A549 (cell line): ENCODE results near the gene FBRSL1. TPM values are rescaled to one million over a fixed set of nuclear protein-coding genes. Genes with fewer than 3 reads are reported as not detected.

ENCODE experiments used
- ATAC-seq, 2 experiments: fragments of 200-7000 bp in 1 of 2; fragments of >200 bp in 1 of 2; cut with Nextera tagmentation in 1 of 2; cut with Tn5 transposase in 1 of 2; 3 replicates each; pipeline versions ENCODE4 v1.8.0 to v1.9.1; 2018 to 2020; ENCODE audit warnings: mild to moderate bottlenecking in 1 of 2, moderate library complexity in 1 of 2
- CTCF ChIA-PET: fragments of 300-600 bp; sonication (Branson Sonifier 250); formaldehyde crosslinking; extraction: SDS; loops from one replicate; lab custom pipeline; 2021; ENCODE audit warnings: antibody characterized with exemption, inconsistent platforms; lab: Yijun Ruan, JAX
- POLR2A ChIA-PET: fragments of 350-600 bp; formaldehyde crosslinking; extraction: SDS; loops from one replicate; lab custom pipeline; 2021; ENCODE audit warnings: antibody characterized with exemption, inconsistent platforms; lab: Yijun Ruan, JAX
- DNase-seq, 2 experiments: peaks; one replicate each; pipeline versions ENCODE4 v3.0.0 to v3.0.0-alpha.2; 2011 to 2016; ENCODE audit warnings: low read depth in 1 of 2, low spot score in 1 of 2
- FAIRE-seq: peaks from 2 replicates; lab custom pipeline; 2011; peaks lifted over from hg19 to GRCh38; lab: Jason Lieb, UNC
- H3K27ac ChIP-seq, 2 experiments: fragments of >200 bp; sonication (Bioruptor Twin); formaldehyde crosslinking; 3 replicates each; pipeline ENCODE4 v1.5.1; 2016 to 2017
- H3K4me1 ChIP-seq: fragments of >200 bp; sonication (Bioruptor Twin); formaldehyde crosslinking; 3 replicates; pipeline ENCODE4 v1.6.1; 2016
- H3K4me2 ChIP-seq: fragments of >200 bp; sonication (Bioruptor Twin); formaldehyde crosslinking; 3 replicates; pipeline ENCODE4 v1.6.1; 2016
- H3K4me3 ChIP-seq: fragments of >200 bp; sonication (Bioruptor Twin); formaldehyde crosslinking; 3 replicates; pipeline ENCODE4 v1.5.1; 2016
- H3K9me3 ChIP-seq: fragments of >200 bp; sonication (Bioruptor Twin); formaldehyde crosslinking; 3 replicates; pipeline ENCODE4 v1.6.1; 2016
- CHD2 ChIP-seq: fragments of 150-350 bp; IDR thresholded peaks from 2 replicates; pipeline ENCODE4 v1.6.1; 2014; ENCODE audit warnings: low read length; ENCODE audit not compliant: partially characterized antibody
- CHD4 ChIP-seq: fragments of 200-600 bp; sonication (generic); IDR thresholded peaks from 2 replicates; pipeline ENCODE4 v1.6.1; 2016; ENCODE audit warnings: antibody characterized with exemption, mild to moderate bottlenecking, borderline replicate concordance
- EHF ChIP-seq: fragments of 250-450 bp; sonication (Bioruptor Pico); IDR thresholded peaks from 2 replicates; pipeline ENCODE4 v1.5.0; 2020; ENCODE audit warnings: mild to moderate bottlenecking
- ESRRA ChIP-seq: fragments of 150-350 bp; IDR thresholded peaks from 2 replicates; pipeline ENCODE4 v1.6.1; 2014; ENCODE audit warnings: mild to moderate bottlenecking, low read length, borderline replicate concordance
- FOXS1 ChIP-seq: fragments of 250-450 bp; sonication (Bioruptor Pico); IDR thresholded peaks from 2 replicates; pipeline ENCODE4 v1.5.0; 2020; ENCODE audit warnings: mild to moderate bottlenecking, moderate library complexity
- HOXA7 ChIP-seq: fragments of 250-450 bp; sonication (Bioruptor Pico); IDR thresholded peaks from 2 replicates; pipeline ENCODE4 v1.5.0; 2020; ENCODE audit warnings: mild to moderate bottlenecking, moderate library complexity
- HOXB5 ChIP-seq: fragments of 250-450 bp; sonication (Bioruptor Pico); IDR thresholded peaks from 2 replicates; pipeline ENCODE4 v1.5.0; 2020; ENCODE audit warnings: mild to moderate bottlenecking, moderate library complexity
- JUNB ChIP-seq: fragments of >200 bp; sonication (Bioruptor Twin); formaldehyde crosslinking; IDR thresholded peaks from 2 replicates; pipeline ENCODE4 v1.6.1; 2016
- MAFK ChIP-seq: fragments of 450-650 bp; IDR thresholded peaks from 2 replicates; pipeline ENCODE4 v1.6.1; 2014; ENCODE audit not compliant: partially characterized antibody
- MAZ ChIP-seq: fragments of 150-350 bp; IDR thresholded peaks from 2 replicates; pipeline ENCODE4 v1.6.1; 2014; ENCODE audit warnings: antibody characterized with exemption, low read depth, low read length, borderline replicate concordance
- PHF8 ChIP-seq: fragments of 200-600 bp; sonication (generic); IDR thresholded peaks from 2 replicates; pipeline ENCODE4 v1.6.1; 2016; ENCODE audit warnings: low read depth, mild to moderate bottlenecking, antibody characterized with exemption, moderate library complexity, borderline replicate concordance
- POLR2AphosphoS2 ChIP-seq: conservative IDR thresholded peaks from 2 replicates; pipeline ENCODE4 v1.6.1; 2012; ENCODE audit warnings: low read length, improper control_type of control experiment, inconsistent platforms
- RFX5 ChIP-seq: fragments of 450-650 bp; IDR thresholded peaks from 2 replicates; pipeline ENCODE4 v1.7.1; 2014; ENCODE audit warnings: antibody characterized with exemption, mild to moderate bottlenecking, moderate library complexity
- SMC3 ChIP-seq: fragments of >200 bp; sonication (Bioruptor Twin); formaldehyde crosslinking; IDR thresholded peaks from 3 replicates; pipeline ENCODE4 v1.6.1; 2018; ENCODE audit warnings: inconsistent platforms
- TFCP2L1 ChIP-seq: fragments of 250-450 bp; sonication (Bioruptor Pico); IDR thresholded peaks from 2 replicates; pipeline ENCODE4 v1.5.0; 2021; ENCODE audit warnings: mild to moderate bottlenecking
- TP53 ChIP-seq: fragments of 250-450 bp; sonication (Bioruptor Pico); IDR thresholded peaks from 2 replicates; pipeline ENCODE4 v1.5.0; 2021; ENCODE audit warnings: mild to moderate bottlenecking, moderate library complexity
- ZC3H11A ChIP-seq: fragments of 450-650 bp; IDR thresholded peaks from 2 replicates; pipeline ENCODE4 v1.6.1; 2014; ENCODE audit warnings: antibody characterized with exemption, mild to moderate bottlenecking
- ZNF302 ChIP-seq: fragments of 250-450 bp; sonication (Bioruptor Pico); IDR thresholded peaks from 2 replicates; pipeline ENCODE4 v1.9.0; 2021; ENCODE audit warnings: inconsistent platforms, mild to moderate bottlenecking, moderate library complexity
- WGBS: methylation state at CpG from one replicate; pipeline ENCODE4 v1.1.6; 2017; ENCODE audit errors: missing lambda C conversion rate; 5-methylcytosine and 5-hydroxymethylcytosine counted together
- polyA plus RNA-seq, 4 experiments: library from polyadenylated mRNA; depleted of rRNA in 3 of 4; stranded (reverse); fragments of >200 nt; fragmentation: RNase III in 1 of 4; extraction: RNeasy Plus Mini Kit Qiagen cat#74134 plus additional on column Dnase treatment in 1 of 4; gene quantifications; 2 replicates in 3 of 4; 3 replicates in 1 of 4; pipeline ENCODE4 v1.2.3, GENCODE V29; 2011 to 2017
- TF ChIP-seq, protein P1 (sequence below): IDR thresholded peaks from 2 replicates; pipeline ENCODE4 v1.6.1; 2012; ENCODE audit warnings: low read depth, borderline replicate concordance
- TF ChIP-seq, protein P2 (sequence below): fragments of >200 bp; sonication (Bioruptor Twin); formaldehyde crosslinking; IDR thresholded peaks from 3 replicates; pipeline ENCODE4 v1.6.1; 2016
- TF ChIP-seq, protein P3 (sequence below): fragments of >200 bp; sonication (Bioruptor Twin); formaldehyde crosslinking; IDR thresholded peaks from 2 replicates; pipeline ENCODE4 v1.6.1; 2016
- TF ChIP-seq, protein P4 (sequence below): fragments of 250-450 bp; sonication (Bioruptor Pico); IDR thresholded peaks from 2 replicates; pipeline ENCODE4 v1.5.0; 2021; ENCODE audit warnings: mild to moderate bottlenecking, moderate library complexity, borderline replicate concordance

FBRSL1 gene
- polyA plus RNA-seq, 2 of the 4 experiments (the other 2 are of a cell fraction), result 3.0 to 32.8 TPM

DNA sequence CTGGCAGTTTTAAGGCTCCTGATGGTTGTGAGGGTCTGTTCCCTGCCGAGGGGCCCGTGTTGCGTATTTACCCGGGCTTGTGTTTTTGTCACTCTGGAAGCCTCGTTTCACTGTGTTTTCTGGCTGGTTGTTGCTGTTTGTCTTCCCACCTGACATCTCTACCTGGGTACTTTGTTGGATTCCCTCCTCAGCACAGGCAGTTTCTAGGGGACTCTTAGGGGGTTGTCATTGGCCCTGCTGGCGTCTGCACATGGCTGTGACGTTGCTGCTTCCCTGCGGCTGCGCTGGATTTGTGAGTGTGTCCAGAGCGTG, 6.4 kb downstream of the FBRSL1 start:
- WGBS, result 84% methylated on average over 10 of the region's 10 CpGs
- no peaks in the 10 kb centered on the region for H3K9me3 ChIP-seq
- no peak for ATAC-seq
- CTCF ChIA-PET, result no interaction called here
- TF ChIP-seq TP53 (no peak), TFCP2L1 (no peak), CHD2 (no peak)
- TF ChIP-seq, all 56 proteins: peak for 0
- POLR2A ChIA-PET, result no interaction called here
- FAIRE-seq (no peak), DNase-seq (no peak)
- Histone ChIP-seq H3K27ac (no peak overlapping the region), H3K4me3 (no peak overlapping the region), H3K4me1 (peaks cover 27% of the 10 kb centered on the region), H3K4me2 (no peak overlapping the region)

DNA sequence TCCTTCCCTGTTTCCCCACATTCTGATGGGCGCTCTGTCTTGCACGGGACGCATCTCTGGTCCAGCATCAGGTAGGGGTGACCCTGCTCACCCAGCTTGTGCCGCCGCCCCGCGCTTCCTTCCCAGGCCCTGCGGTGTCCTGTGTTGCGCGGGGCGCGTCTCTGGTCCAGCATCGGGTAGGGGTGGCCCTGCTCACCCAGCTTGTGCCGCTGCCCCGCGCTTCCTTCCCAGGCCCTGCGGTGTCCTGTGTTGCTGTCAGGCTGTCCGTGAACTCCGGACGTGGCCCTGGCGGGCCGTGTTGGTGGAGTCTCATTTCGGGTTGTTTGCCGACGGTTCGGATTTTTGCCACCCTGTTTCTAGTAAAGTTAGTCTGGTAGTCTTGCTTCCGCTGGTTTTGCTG, 6.8 kb downstream of the FBRSL1 start:
- FAIRE-seq, result no peak
- Histone ChIP-seq H3K4me2 (no peak overlapping the region), H3K9me3 (no peaks in the 10 kb centered on the region), H3K4me1 (peaks cover 23% of the 10 kb centered on the region), H3K4me3 (no peak overlapping the region), H3K27ac (no peak overlapping the region)
- 92% methylated on average over 19 of the region's 27 CpGs for WGBS
- no peak for TF ChIP-seq EHF
- TF ChIP-seq HOXB5 (CRISPR knock-in tag), result no peak
- no peak for DNase-seq
- ChIA-PET CTCF (no interaction called here), POLR2A (no interaction called here)
- no peak for ATAC-seq

DNA sequence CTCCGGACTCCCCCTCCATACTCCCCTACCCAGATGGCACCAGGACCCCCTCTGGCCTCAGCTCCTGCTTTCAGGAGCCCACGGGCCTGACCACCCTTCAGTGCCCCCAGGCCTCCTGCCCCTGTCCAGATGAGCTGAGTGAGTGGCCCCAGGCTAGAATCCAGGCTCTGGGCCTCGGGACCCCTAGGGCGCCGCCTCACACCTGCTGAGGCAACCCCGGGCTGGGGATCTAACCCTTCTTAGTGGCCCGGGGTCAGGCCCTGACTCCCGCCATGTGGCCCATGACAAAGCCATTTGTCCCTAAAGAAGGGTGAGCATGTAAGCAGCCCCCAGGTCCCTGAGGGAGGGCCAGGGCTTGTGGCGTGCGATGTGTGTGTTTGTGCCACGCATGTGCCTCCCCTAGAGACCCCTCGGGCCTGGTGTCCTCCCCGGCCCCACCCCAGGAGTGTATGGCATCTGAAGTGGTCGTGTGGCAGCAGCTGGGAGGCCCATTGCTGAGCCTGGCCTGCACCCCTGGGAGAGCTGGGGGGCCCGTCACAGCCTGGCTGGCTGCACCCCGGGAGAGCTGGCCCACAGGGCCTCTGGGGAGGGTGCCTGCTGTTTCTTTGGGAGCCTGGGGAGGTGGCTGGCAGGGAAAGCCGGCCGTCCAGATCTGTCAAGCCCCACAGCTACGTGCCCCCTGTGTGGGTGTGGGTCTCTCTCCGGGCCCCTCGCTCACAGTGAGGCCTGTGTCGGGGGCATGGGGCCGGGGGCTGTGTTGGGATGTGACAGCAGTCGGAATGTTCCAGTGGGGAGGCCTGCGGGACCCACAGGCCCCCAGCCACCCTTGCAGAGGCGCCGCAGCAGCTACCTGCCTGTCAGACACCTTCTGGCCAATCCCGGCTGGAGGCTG, 7.8 kb downstream of the FBRSL1 start:
- Histone ChIP-seq H3K4me3 (no peak overlapping the region), H3K9me3 (no peaks in the 10 kb centered on the region), H3K4me2 (no peak overlapping the region), H3K4me1 (peaks cover 19% of the 10 kb centered on the region), H3K27ac (no peak overlapping the region)
- no peak for DNase-seq
- no peak for FAIRE-seq
- ChIA-PET CTCF (interaction anchor here (0.9 to 2.0 kb wide), 4 partner anchors 27 to 97 kb away, joined by 3 to 6 read pairs (median 4); no protein-coding TSS in a partner anchor), POLR2A (interaction anchor here (0.6 kb wide), 1 partner anchor 22 kb away, joined by 11 read pairs; no protein-coding TSS in a partner anchor)
- 87% methylated on average over 15 of the region's 28 CpGs for WGBS
- TF ChIP-seq ZNF302 (CRISPR knock-in tag) (no peak), PHF8 (no peak), JUNB (no peak), RFX5 (no peak), FOXS1 (CRISPR knock-in tag) (no peak), HOXA7 (CRISPR knock-in tag) (no peak), EHF (no peak), ESRRA (no peak), MAFK (no peak), SMC3 (no peak), CHD4 (no peak), HOXB5 (CRISPR knock-in tag) (no peak)
- TF ChIP-seq, protein P1, sequence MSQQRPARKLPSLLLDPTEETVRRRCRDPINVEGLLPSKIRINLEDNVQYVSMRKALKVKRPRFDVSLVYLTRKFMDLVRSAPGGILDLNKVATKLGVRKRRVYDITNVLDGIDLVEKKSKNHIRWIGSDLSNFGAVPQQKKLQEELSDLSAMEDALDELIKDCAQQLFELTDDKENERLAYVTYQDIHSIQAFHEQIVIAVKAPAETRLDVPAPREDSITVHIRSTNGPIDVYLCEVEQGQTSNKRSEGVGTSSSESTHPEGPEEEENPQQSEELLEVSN, result no peak
- TF ChIP-seq, protein P2, sequence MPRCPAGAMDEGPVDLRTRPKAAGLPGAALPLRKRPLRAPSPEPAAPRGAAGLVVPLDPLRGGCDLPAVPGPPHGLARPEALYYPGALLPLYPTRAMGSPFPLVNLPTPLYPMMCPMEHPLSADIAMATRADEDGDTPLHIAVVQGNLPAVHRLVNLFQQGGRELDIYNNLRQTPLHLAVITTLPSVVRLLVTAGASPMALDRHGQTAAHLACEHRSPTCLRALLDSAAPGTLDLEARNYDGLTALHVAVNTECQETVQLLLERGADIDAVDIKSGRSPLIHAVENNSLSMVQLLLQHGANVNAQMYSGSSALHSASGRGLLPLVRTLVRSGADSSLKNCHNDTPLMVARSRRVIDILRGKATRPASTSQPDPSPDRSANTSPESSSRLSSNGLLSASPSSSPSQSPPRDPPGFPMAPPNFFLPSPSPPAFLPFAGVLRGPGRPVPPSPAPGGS, result no peak
- TF ChIP-seq, protein P3, sequence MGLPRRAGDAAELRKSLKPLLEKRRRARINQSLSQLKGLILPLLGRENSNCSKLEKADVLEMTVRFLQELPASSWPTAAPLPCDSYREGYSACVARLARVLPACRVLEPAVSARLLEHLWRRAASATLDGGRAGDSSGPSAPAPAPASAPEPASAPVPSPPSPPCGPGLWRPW, result no peak
- no peak for ATAC-seq

DNA sequence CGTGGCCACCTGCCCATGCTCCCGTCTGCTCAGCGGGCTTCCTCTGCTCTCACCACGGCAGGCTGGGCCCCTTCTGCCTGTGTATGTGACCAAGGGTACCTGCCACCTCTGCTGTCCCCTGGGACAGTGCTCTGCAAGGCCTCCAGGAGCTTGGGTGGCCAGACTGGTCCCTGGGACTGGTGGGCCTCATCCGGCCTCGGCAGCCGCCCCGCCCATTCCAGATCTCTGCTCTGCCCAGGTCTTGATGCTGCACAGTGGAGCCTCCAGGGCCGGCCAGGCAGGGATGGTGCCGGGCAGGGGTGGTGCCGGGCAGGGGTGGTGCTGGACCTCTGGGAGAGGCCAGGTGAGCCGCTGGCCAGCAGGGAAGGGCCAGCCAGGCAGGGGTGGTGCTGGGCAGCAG, 9.0 kb downstream of the FBRSL1 start:
- FAIRE-seq (no peak), ATAC-seq (no peak), DNase-seq (no peak)
- Histone ChIP-seq H3K9me3 (no peaks in the 10 kb centered on the region), H3K27ac (no peak overlapping the region), H3K4me1 (peaks cover 10% of the 10 kb centered on the region; the same call in 2 of the 3 replicates), H3K4me3 (no peak overlapping the region), H3K4me2 (no peak overlapping the region)
- WGBS, result 100% methylated on average over 8 of the region's 12 CpGs
- CTCF ChIA-PET, result interaction anchor here (1.3 to 2.0 kb wide), 2 partner anchors 25 to 57 kb away, joined by 3 to 6 read pairs; no protein-coding TSS in a partner anchor
- POLR2A ChIA-PET, result no interaction called here
- TF ChIP-seq FOXS1 (CRISPR knock-in tag) (no peak), ZC3H11A (no peak), MAZ (no peak), POLR2AphosphoS2 (no peak), CHD4 (no peak)
- TF ChIP-seq, protein P1, result no peak
- TF ChIP-seq, protein P4, sequence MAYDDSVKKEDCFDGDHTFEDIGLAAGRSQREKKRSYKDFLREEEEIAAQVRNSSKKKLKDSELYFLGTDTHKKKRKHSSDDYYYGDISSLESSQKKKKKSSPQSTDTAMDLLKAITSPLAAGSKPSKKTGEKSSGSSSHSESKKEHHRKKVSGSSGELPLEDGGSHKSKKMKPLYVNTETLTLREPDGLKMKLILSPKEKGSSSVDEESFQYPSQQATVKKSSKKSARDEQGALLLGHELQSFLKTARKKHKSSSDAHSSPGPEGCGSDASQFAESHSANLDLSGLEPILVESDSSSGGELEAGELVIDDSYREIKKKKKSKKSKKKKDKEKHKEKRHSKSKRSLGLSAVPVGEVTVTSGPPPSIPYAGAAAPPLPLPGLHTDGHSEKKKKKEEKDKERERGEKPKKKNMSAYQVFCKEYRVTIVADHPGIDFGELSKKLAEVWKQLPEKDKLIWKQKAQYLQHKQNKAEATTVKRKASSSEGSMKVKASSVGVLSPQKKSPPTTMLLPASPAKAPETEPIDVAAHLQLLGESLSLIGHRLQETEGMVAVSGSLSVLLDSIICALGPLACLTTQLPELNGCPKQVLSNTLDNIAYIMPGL (CRISPR knock-in tag), result no peak
